ENCODE results near the gene C20orf173.
"Not testable (repeated sequence)": the region's sequence is repeated elsewhere in the genome, so short reads cannot be mapped to it uniquely, and the experiment has no call there.

C20orf173 gene

DNA sequence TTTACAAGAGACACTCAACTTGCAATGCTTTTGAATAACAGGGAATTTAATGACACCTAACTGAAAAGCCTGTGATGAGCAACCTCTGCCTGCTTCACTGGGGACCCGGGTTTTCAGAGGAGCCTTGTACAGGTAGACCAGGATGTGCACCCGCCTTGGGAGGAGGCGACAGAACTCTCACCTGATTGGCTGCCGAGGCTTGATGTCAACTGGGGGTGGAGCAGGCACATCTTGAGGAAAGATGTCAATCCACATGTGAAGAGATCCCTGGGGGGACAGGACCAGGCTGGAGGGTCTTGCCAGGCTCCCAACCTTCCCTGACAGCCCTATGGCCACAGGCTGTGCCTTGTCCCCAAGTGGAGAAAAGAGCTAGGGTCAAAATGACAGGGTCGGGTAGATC is 32.2 kb upstream of the C20orf173 start:
- H3K27ac ChIP-seq (ENCODE audit: low read length), result no peak overlapping the region
- no peaks in the 10 kb centered on the region for H3K9me3 ChIP-seq (ENCODE audit: control insufficient read depth, insufficient read depth, low read length)
- WGBS (ENCODE audit: insufficient coverage, insufficient read length), result no CpG with 5 or more reads among the region's 5 CpGs

DNA sequence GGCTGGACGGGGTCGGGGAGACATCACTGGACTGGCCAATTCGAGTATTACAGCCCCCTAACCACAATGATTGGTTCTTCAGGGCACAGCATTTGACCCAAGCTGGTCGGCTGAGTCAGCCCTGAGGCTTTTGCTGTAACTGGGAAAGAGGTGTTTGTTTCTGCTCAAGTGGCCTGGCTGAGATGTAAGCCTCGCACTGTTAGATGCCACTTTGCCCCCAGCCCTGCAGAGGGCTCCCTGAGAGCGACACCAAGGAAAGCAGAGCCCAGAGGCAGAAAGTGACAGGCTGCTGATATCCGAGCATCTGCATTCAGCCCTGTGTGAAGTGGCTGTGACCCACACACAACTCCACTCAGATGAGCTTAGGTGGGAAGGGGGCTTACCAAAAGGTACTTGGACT is 31.8 kb upstream of the C20orf173 start:
- H3K36me3 ChIP-seq (ENCODE audit: control insufficient read depth, insufficient read depth, low read length), result peaks cover 8% of the 10 kb centered on the region
- no CpG with 5 or more reads among the region's 7 CpGs for WGBS (ENCODE audit: insufficient coverage, insufficient read length)
- no peak overlapping the region for H3K27ac ChIP-seq (ENCODE audit: low read length)
- H3K4me1 ChIP-seq (ENCODE audit: control insufficient read depth, insufficient read depth, low read length), result 0 out of 2 replicates have a peak, but pooled peaks cover 2% of the 10 kb centered on the region
- no peak overlapping the region for H3K4me3 ChIP-seq (ENCODE audit: low read length)
- no peak for DNase-seq (ENCODE audit: low read depth, low spot score)
- H3K9me3 ChIP-seq (ENCODE audit: control insufficient read depth, insufficient read depth, low read length), result no peaks in the 10 kb centered on the region
- no peaks in the 10 kb centered on the region for H3K27me3 ChIP-seq (ENCODE audit: control insufficient read depth, insufficient read depth, low read length)

More for the DNA sequence above, 32.2 kb upstream of the C20orf173 start:
- H3K27me3 ChIP-seq (ENCODE audit: control insufficient read depth, insufficient read depth, low read length), result no peaks in the 10 kb centered on the region
- DNase-seq (ENCODE audit: low read depth, low spot score), result no peak
- peaks cover 4% of the 10 kb centered on the region for H3K36me3 ChIP-seq (ENCODE audit: control insufficient read depth, insufficient read depth, low read length)
- 0 out of 2 replicates have a peak, but pooled peaks cover 2% of the 10 kb centered on the region for H3K4me1 ChIP-seq (ENCODE audit: control insufficient read depth, insufficient read depth, low read length)
- H3K4me3 ChIP-seq (ENCODE audit: low read length), result no peak overlapping the region

DNA sequence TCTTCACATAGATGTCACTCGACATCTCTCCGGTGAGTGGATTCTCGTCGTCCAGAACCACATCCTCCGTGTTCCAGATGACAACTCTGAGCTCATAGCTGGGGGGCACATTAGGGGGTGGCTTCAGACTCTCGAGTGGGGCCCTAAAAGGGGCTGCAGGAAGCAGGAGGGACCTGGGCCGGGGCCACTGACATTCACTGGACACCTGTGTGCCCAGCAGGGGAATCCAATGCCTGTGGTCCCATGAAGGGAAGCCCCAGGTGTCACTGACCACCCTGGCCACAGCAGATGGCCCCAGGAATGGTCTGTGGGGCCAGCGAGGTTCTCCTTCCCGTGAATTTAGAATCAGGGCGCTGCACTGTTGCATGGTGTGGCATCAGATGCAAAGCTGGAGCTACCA is 31.1 kb upstream of the C20orf173 start:
- Histone ChIP-seq H3K9me3 (ENCODE audit: control insufficient read depth, insufficient read depth, low read length) (no peaks in the 10 kb centered on the region), H3K4me3 (ENCODE audit: low read length) (no peak overlapping the region), H3K36me3 (ENCODE audit: control insufficient read depth, insufficient read depth, low read length) (peaks cover 12% of the 10 kb centered on the region), H3K27ac (ENCODE audit: low read length) (no peak overlapping the region), H3K27me3 (ENCODE audit: control insufficient read depth, insufficient read depth, low read length) (no peaks in the 10 kb centered on the region), H3K4me1 (ENCODE audit: control insufficient read depth, insufficient read depth, low read length) (0 out of 2 replicates have a peak, but pooled peaks cover 2% of the 10 kb centered on the region)
- DNase-seq (ENCODE audit: low read depth, low spot score), result no peak
- WGBS (ENCODE audit: insufficient coverage, insufficient read length), result no CpG with 5 or more reads among the region's 10 CpGs

DNA sequence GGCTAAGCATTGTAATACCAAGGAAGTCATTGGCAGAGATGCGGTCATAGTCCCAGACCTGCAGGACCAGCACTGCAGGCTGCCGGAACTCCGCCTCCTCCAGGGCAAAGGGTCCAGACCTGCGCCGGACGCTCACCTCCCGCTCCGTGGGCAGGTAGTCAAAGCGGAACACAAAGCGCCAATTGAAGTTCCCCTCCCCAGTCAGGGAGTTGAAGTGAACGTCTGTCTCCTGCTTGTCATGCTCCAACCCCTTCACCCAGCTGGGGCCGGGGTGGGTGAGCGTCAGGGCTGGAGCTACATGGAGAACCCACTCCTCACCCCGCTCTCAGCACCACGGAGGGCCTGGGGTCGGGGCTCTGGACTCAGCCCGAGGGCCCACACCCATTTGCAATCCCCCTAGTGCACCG is 30.7 kb upstream of the C20orf173 start:
- no peak for DNase-seq (ENCODE audit: low read depth, low spot score)
- Histone ChIP-seq H3K4me3 (ENCODE audit: low read length) (no peak overlapping the region), H3K27ac (ENCODE audit: low read length) (no peak overlapping the region)

DNA sequence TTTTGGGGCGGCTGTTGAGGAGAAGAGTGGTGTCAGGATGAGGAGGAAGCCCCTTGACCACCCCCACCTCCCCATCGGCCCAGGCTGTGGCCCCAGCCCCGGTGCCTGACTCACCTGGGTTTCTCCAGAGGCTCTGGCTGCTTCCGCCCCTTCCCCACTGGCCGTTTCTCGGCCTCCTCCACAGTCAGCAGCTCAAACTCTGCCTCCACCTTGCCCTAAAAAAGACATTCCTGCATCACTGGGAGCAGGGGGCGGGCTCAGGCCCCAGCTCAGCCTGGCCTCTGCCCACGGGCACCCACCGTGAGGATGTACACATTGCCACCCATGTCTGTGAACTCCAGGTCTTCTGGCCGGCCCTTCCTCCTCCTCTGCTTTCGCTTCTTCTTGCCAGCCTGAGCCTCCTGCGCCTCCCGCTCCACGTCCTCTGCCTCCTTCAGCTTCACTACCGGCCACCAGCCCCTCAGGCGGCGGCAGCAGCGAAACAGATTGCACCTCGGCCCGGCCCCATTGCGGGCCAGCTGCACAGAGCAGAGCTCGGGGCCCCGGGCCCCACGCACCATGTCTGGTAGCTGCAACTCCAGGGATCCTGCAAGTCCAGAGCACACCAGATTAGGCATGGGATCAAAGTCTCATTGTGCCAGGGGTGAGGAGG is 29.7 kb upstream of the C20orf173 start:
- no peaks in the 10 kb centered on the region for H3K27me3 ChIP-seq (ENCODE audit: control insufficient read depth, insufficient read depth, low read length)
- no peak for DNase-seq (ENCODE audit: low read depth, low spot score)
- no CpG with 5 or more reads among the region's 24 CpGs for WGBS (ENCODE audit: insufficient coverage, insufficient read length)
- H3K9me3 ChIP-seq (ENCODE audit: control insufficient read depth, insufficient read depth, low read length), result no peaks in the 10 kb centered on the region
- H3K4me1 ChIP-seq (ENCODE audit: control insufficient read depth, insufficient read depth, low read length), result 0 out of 2 replicates have a peak, but pooled peaks cover 2% of the 10 kb centered on the region
- no peak overlapping the region for H3K4me3 ChIP-seq (ENCODE audit: low read length)
- H3K36me3 ChIP-seq (ENCODE audit: control insufficient read depth, insufficient read depth, low read length), result peaks cover 14% of the 10 kb centered on the region
- H3K27ac ChIP-seq (ENCODE audit: low read length), result no peak overlapping the region

More for the DNA sequence above, 30.7 kb upstream of the C20orf173 start:
- Histone ChIP-seq H3K27me3 (ENCODE audit: control insufficient read depth, insufficient read depth, low read length) (no peaks in the 10 kb centered on the region), H3K4me1 (ENCODE audit: control insufficient read depth, insufficient read depth, low read length) (0 out of 2 replicates have a peak, but pooled peaks cover 2% of the 10 kb centered on the region), H3K36me3 (ENCODE audit: control insufficient read depth, insufficient read depth, low read length) (peaks cover 14% of the 10 kb centered on the region), H3K9me3 (ENCODE audit: control insufficient read depth, insufficient read depth, low read length) (no peaks in the 10 kb centered on the region)
- no CpG with 5 or more reads among the region's 18 CpGs for WGBS (ENCODE audit: insufficient coverage, insufficient read length)

DNA sequence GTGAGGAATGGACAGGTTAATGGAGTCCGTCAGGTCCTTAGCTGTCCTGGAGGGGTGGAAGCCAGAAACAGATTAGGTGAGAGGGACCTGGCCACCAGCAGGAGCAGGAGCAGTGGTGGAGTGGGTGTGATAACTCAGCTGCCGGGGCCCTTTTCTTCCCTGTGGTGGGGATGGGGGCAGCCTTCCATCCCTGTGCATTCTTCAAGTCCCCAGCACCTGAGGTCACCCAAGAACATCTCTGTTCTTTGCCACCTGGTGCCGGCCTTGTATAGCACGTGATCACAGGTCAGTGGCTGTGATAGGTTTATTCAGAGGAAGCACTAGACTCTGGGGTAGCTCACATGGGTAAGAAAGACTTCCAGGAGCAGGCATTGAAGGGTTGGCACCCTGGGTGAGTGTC is 29.0 kb upstream of the C20orf173 start:
- Histone ChIP-seq H3K4me3 (ENCODE audit: low read length) (no peak overlapping the region), H3K36me3 (ENCODE audit: control insufficient read depth, insufficient read depth, low read length) (peaks cover 14% of the 10 kb centered on the region), H3K27ac (ENCODE audit: low read length) (no peak overlapping the region), H3K9me3 (ENCODE audit: control insufficient read depth, insufficient read depth, low read length) (no peaks in the 10 kb centered on the region), H3K4me1 (ENCODE audit: control insufficient read depth, insufficient read depth, low read length) (0 out of 2 replicates have a peak, but pooled peaks cover 2% of the 10 kb centered on the region), H3K27me3 (ENCODE audit: control insufficient read depth, insufficient read depth, low read length) (no peaks in the 10 kb centered on the region)
- no peak for DNase-seq (ENCODE audit: low read depth, low spot score)
- no CpG with 5 or more reads among the region's 4 CpGs for WGBS (ENCODE audit: insufficient coverage, insufficient read length)

DNA sequence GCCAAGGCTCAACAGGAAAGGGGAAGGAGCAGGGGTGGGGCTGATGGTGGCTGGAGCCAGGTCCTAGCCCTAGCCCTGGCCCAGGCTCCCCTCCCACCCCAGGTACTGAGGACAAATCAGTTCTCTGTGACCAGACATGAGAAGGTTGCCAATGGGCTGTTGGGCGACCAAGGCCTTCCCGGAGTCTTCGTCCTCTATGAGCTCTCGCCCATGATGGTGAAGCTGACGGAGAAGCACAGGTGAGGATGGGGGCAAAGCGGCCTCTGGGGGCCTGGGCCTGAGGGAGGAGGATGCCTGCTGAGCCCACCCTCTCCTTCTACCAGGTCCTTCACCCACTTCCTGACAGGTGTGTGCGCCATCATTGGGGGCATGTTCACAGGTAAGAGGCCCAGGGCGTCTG is 27.4 kb upstream of the C20orf173 start:
- DNase-seq (ENCODE audit: low read depth, low spot score), result no peak
- WGBS (ENCODE audit: insufficient coverage, insufficient read length), result no CpG with 5 or more reads among the region's 8 CpGs
- no peaks in the 10 kb centered on the region for H3K27me3 ChIP-seq (ENCODE audit: control insufficient read depth, insufficient read depth, low read length)
- peaks cover 17% of the 10 kb centered on the region for H3K36me3 ChIP-seq (ENCODE audit: control insufficient read depth, insufficient read depth, low read length)
- H3K4me3 ChIP-seq (ENCODE audit: low read length), result no peak overlapping the region
- no peak overlapping the region for H3K27ac ChIP-seq (ENCODE audit: low read length)
- no peaks in the 10 kb centered on the region for H3K9me3 ChIP-seq (ENCODE audit: control insufficient read depth, insufficient read depth, low read length)
- 0 out of 2 replicates have a peak, but pooled peaks cover 2% of the 10 kb centered on the region for H3K4me1 ChIP-seq (ENCODE audit: control insufficient read depth, insufficient read depth, low read length)

DNA sequence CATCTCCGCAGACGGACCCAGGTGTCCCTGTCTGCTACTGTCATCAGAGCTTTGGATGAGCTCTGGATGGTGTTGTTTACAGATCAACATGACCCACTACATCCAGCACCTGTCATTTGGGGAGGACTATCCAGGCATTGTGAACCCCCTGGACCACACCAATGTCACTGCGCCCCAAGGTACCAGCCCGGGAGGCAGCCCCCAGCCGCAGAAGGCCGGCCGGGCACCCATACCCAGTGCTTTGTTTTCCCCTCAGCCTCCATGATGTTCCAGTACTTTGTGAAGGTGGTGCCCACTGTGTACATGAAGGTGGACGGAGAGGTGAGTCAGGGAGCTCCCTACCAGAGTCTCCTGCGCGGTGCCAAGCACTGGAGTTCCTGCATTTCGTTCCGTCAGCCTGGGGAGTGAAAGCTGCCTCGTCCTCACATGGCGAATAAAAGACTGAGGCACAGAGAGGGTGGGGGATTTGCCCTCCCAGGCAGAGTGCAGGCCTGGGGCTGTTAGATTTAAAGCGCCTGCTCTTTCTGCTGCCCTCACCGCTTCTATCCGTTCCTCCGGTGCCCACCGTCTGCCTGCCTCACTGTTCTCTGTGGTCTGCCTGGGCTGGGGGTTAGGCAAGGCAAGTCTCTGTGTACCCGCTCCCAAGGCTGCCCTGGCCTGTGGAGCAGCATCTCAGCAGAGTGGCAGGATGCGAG is 26.6 kb upstream of the C20orf173 start:
- H3K4me1 ChIP-seq (ENCODE audit: control insufficient read depth, insufficient read depth, low read length), result 0 out of 2 replicates have a peak, but pooled peaks cover 2% of the 10 kb centered on the region
- no CpG with 5 or more reads among the region's 21 CpGs for WGBS (ENCODE audit: insufficient coverage, insufficient read length)
- H3K27me3 ChIP-seq (ENCODE audit: control insufficient read depth, insufficient read depth, low read length), result no peaks in the 10 kb centered on the region; the same call in 1 of the 2 replicates
- H3K4me3 ChIP-seq (ENCODE audit: low read length), result no peak overlapping the region
- H3K36me3 ChIP-seq (ENCODE audit: control insufficient read depth, insufficient read depth, low read length), result peaks cover 23% of the 10 kb centered on the region
- no peaks in the 10 kb centered on the region for H3K9me3 ChIP-seq (ENCODE audit: control insufficient read depth, insufficient read depth, low read length)
- DNase-seq (ENCODE audit: low read depth, low spot score), result no peak
- no peak overlapping the region for H3K27ac ChIP-seq (ENCODE audit: low read length)

DNA sequence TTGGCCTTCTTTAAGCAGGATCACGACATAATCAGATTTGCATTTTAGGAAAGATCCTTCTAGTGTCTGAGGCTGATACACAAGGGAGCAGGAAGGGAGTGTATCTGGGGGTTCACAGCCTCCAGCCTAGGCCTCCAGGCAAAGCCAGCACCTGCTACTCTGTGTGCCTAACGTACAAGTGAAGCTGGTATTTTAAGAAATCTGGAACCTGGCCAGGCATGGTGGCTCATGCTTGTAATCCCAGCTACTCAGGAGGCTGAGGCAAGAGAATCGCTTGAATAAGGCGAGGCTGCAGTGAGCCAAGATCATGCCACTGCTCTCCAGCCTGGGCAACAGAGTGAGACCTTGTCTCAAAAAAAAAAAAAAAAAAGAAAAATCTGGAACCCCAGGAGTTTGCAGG is 26.0 kb upstream of the C20orf173 start:
- H3K4me3 ChIP-seq (ENCODE audit: low read length); H3K27me3 ChIP-seq (ENCODE audit: control insufficient read depth, insufficient read depth, low read length); H3K27ac ChIP-seq (ENCODE audit: low read length); DNase-seq (ENCODE audit: low read depth, low spot score); H3K4me1 ChIP-seq (ENCODE audit: control insufficient read depth, insufficient read depth, low read length); H3K9me3 ChIP-seq (ENCODE audit: control insufficient read depth, insufficient read depth, low read length): not testable (repeated sequence)
- H3K36me3 ChIP-seq (ENCODE audit: control insufficient read depth, insufficient read depth, low read length), result peaks cover 23% of the 10 kb centered on the region
- WGBS (ENCODE audit: insufficient coverage, insufficient read length), result no CpG with 5 or more reads among the region's 4 CpGs

DNA sequence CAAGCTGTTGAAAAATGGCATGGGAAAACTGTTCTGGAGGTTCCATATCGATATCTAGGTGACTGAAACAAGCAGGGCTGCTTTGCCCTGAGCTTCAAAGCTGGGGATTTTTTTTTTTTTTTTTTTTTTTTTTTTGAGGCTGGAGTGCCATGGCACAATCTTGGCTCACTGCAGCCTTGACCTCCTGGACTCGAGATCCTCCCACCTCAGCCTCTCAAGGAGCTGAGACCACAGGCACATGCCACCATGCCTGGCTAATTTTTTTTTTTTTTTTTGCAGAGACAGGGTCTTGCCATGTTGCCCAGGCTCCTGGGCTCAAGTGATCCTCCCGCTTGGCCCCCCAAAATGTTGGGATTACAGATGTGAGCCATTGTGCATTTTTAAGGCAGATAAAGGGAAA is 23.5 kb upstream of the C20orf173 start:
- Histone ChIP-seq H3K36me3 (ENCODE audit: control insufficient read depth, insufficient read depth, low read length) (peaks cover 36% of the 10 kb centered on the region), H3K4me3 (ENCODE audit: low read length) (no peak overlapping the region), H3K27me3 (ENCODE audit: control insufficient read depth, insufficient read depth, low read length) (no peaks in the 10 kb centered on the region; the same call in 1 of the 2 replicates), H3K27ac (ENCODE audit: low read length) (no peak overlapping the region), H3K9me3 (ENCODE audit: control insufficient read depth, insufficient read depth, low read length) (no peaks in the 10 kb centered on the region), H3K4me1 (ENCODE audit: control insufficient read depth, insufficient read depth, low read length) (no peaks in the 10 kb centered on the region)
- no peak for DNase-seq (ENCODE audit: low read depth, low spot score)
- no CpG with 5 or more reads among the region's 3 CpGs for WGBS (ENCODE audit: insufficient coverage, insufficient read length)
